ENCODE results near the gene ASB18. TPM values are rescaled to one million over a fixed set of nuclear protein-coding genes. Genes with fewer than 3 reads are reported as not detected.

Gene ASB18
- total and polyA plus RNA-seq, 10 of the 15 experiments (the other 5 are each of a cell fraction or from before 2014, with no cell fraction given) = not detected

DNA sequence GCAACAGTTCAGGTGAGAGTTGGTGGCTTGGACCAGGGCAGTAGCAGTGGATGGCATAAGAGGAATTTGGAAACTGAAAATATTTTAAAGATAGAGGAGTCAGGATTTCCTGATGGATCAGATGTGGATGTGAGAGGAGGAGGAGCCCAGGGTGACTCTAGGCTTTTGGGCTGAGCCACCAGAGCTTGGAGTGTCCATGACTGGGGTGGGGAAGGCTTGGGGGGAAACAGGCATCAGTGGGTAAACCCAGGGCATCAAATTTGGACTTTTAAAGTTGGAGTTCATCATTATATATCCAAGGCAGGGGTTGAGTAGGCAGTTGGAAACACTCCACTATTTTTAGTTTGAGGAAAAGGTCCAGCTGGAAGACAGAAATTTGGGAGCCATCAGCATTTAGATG lies 27.3 kb upstream of the ASB18 start (continued):
- TF ChIP-seq, protein P1, sequence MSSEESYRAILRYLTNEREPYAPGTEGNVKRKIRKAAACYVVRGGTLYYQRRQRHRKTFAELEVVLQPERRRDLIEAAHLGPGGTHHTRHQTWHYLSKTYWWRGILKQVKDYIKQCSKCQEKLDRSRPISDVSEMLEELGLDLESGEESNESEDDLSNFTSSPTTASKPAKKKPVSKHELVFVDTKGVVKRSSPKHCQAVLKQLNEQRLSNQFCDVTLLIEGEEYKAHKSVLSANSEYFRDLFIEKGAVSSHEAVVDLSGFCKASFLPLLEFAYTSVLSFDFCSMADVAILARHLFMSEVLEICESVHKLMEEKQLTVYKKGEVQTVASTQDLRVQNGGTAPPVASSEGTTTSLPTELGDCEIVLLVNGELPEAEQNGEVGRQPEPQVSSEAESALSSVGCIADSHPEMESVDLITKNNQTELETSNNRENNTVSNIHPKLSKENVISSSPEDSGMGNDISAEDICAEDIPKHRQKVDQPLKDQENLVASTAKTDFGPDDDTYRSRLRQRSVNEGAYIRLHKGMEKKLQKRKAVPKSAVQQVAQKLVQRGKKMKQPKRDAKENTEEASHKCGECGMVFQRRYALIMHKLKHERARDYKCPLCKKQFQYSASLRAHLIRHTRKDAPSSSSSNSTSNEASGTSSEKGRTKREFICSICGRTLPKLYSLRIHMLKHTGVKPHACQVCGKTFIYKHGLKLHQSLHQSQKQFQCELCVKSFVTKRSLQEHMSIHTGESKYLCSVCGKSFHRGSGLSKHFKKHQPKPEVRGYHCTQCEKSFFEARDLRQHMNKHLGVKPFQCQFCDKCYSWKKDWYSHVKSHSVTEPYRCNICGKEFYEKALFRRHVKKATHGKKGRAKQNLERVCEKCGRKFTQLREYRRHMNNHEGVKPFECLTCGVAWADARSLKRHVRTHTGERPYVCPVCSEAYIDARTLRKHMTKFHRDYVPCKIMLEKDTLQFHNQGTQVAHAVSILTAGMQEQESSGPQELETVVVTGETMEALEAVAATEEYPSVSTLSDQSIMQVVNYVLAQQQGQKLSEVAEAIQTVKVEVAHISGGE (CRISPR knock-in tag; IDR thresholded peaks at IDR 0.05) = no peak
- TF ChIP-seq FOXK2 (IDR thresholded peaks at IDR 0.05) = no peak
- TF ChIP-seq TAF1 (IDR thresholded peaks at IDR 0.05; ENCODE audit: borderline replicate concordance, low read depth, low read length) = no peak
- TF ChIP-seq, protein P2, sequence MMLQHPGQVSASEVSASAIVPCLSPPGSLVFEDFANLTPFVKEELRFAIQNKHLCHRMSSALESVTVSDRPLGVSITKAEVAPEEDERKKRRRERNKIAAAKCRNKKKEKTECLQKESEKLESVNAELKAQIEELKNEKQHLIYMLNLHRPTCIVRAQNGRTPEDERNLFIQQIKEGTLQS (IDR thresholded peaks at IDR 0.05; ENCODE audit: borderline replicate concordance, extremely low read depth, low read depth, low read length) = no peak
- TF ChIP-seq RELA (IDR thresholded peaks at IDR 0.05; ENCODE audit: borderline replicate concordance, partially characterized antibody) = no peak

DNA sequence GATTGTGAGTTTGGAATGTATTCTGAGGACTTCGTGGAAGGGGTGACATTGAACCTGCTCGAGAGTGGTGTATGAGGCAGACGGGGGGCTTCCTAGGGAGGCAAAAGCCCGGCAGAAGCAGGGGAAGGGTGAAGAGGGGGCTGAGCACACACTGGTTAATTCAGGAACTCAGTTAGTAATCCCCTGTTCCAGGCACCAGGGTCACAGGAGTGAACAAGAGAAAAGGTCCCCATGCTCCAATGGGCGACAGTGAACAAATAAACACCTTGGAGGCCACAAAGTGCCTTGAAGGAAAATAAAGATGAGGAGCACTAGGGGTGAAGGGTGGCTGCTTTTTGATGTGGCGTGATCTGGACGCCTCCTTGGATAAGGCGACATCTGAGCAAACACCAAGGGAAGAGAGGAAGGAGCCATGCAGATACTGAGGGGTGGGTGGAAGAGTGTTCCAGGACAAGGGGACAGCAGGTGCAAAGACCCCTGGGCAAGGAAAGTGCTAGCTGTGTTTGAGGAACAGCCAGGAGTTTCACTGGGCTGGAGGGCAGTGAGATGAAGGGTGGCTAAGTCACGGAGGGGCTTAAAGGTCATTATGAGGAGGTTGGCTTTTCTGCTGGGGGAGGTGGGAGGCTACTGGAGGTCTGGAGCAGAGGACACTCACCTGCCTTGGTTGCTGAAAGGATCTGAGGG lies 26.7 kb upstream of the ASB18 start:
- no peak overlapping the region for H3K4me3 ChIP-seq
- no peak overlapping the region for H3K9ac ChIP-seq (ENCODE audit: control insufficient read depth, insufficient read depth, low read length)
- H3K4me2 ChIP-seq (ENCODE audit: control insufficient read depth, insufficient read depth) = no peak overlapping the region
- no TSS peak for BruUV-seq (replicated peaks)
- no peaks in the 10 kb centered on the region for H3K79me2 ChIP-seq (ENCODE audit: control insufficient read depth, insufficient read depth, low read length)
- POLR2A ChIA-PET = no interaction called here
- RAD21 ChIA-PET (ENCODE audit: unreplicated experiment) = no interaction called here
- ATAC-seq (no peak), DNase-seq (ENCODE audit: low read depth, low spot score) (no peak), FAIRE-seq (no peak)
- H3K4me1 ChIP-seq (ENCODE audit: control insufficient read depth, insufficient read depth, low read length) = no peaks in the 10 kb centered on the region
- intact Hi-C loops (cut with micrococcal nuclease; ENCODE audit: unreplicated experiment) (no loop called here), in situ Hi-C loops (cut with MboI) (no loop called here)
- no peak overlapping the region for H3K27ac ChIP-seq (ENCODE audit: control insufficient read depth, insufficient read depth)
- no peak overlapping the region for H2AFZ ChIP-seq (ENCODE audit: control insufficient read depth, low read depth, low read length)
- H3K27me3 ChIP-seq (replicated peaks in 1 of 2; ENCODE audit: control insufficient read depth in 2 of 2, insufficient read depth in 2 of 2, low read length in 1 of 2) = no peaks in the 10 kb centered on the region; a peak in 1 of 4 replicates
- no peaks in the 10 kb centered on the region for H3K36me3 ChIP-seq (ENCODE audit: control insufficient read depth in 2 of 2, insufficient read depth in 2 of 2, low read length in 1 of 2)
- H4K20me1 ChIP-seq (ENCODE audit: control insufficient read depth, insufficient read depth) = no peaks in the 10 kb centered on the region
- SMC1A ChIA-PET (ENCODE audit: uncharacterized antibody, unreplicated experiment) = no interaction called here
- no peaks in the 10 kb centered on the region for H3K9me3 ChIP-seq (replicated peaks; ENCODE audit: control insufficient read depth, insufficient read depth, low read length)
- WGBS (ENCODE audit: insufficient coverage, insufficient replicate concordance, low lambda C conversion rate, missing lambda C conversion rate) = 12% methylated on average over 9 of the region's 9 CpGs
- CTCF ChIA-PET = interaction anchor here (0.6 kb wide), 1 partner anchor 328 kb away, joined by 4 read pairs; no protein-coding TSS in a partner anchor
- TF ChIP-seq TARDBP (IDR thresholded peaks at IDR 0.05; ENCODE audit: borderline replicate concordance) = no peak
- no peak for TF ChIP-seq FOXK2 (IDR thresholded peaks at IDR 0.05)
- TF ChIP-seq, protein P3, sequence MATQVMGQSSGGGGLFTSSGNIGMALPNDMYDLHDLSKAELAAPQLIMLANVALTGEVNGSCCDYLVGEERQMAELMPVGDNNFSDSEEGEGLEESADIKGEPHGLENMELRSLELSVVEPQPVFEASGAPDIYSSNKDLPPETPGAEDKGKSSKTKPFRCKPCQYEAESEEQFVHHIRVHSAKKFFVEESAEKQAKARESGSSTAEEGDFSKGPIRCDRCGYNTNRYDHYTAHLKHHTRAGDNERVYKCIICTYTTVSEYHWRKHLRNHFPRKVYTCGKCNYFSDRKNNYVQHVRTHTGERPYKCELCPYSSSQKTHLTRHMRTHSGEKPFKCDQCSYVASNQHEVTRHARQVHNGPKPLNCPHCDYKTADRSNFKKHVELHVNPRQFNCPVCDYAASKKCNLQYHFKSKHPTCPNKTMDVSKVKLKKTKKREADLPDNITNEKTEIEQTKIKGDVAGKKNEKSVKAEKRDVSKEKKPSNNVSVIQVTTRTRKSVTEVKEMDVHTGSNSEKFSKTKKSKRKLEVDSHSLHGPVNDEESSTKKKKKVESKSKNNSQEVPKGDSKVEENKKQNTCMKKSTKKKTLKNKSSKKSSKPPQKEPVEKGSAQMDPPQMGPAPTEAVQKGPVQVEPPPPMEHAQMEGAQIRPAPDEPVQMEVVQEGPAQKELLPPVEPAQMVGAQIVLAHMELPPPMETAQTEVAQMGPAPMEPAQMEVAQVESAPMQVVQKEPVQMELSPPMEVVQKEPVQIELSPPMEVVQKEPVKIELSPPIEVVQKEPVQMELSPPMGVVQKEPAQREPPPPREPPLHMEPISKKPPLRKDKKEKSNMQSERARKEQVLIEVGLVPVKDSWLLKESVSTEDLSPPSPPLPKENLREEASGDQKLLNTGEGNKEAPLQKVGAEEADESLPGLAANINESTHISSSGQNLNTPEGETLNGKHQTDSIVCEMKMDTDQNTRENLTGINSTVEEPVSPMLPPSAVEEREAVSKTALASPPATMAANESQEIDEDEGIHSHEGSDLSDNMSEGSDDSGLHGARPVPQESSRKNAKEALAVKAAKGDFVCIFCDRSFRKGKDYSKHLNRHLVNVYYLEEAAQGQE (IDR thresholded peaks at IDR 0.05; ENCODE audit: low read depth, low read length) = no peak
- TF ChIP-seq ATF7 (IDR thresholded peaks at IDR 0.05; ENCODE audit: low read depth) = no peak
- TF ChIP-seq, protein P4, sequence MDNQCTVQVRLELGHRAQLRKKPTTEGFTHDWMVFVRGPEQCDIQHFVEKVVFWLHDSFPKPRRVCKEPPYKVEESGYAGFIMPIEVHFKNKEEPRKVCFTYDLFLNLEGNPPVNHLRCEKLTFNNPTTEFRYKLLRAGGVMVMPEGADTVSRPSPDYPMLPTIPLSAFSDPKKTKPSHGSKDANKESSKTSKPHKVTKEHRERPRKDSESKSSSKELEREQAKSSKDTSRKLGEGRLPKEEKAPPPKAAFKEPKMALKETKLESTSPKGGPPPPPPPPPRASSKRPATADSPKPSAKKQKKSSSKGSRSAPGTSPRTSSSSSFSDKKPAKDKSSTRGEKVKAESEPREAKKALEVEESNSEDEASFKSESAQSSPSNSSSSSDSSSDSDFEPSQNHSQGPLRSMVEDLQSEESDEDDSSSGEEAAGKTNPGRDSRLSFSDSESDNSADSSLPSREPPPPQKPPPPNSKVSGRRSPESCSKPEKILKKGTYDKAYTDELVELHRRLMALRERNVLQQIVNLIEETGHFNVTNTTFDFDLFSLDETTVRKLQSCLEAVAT (IDR thresholded peaks at IDR 0.05) = no peak
- no peak for TF ChIP-seq PAX8 (IDR thresholded peaks at IDR 0.05)
- TF ChIP-seq POU2F2 (IDR thresholded peaks at IDR 0.05; ENCODE audit: borderline replicate concordance, low read depth, low read length) = no peak
- no peak for TF ChIP-seq EP300 (IDR thresholded peaks at IDR 0.05; ENCODE audit: borderline replicate concordance in 1 of 2, control insufficient read depth in 1 of 2, low read depth in 2 of 2, low read length in 2 of 2)
- TF ChIP-seq TBL1XR1 (IDR thresholded peaks at IDR 0.05; ENCODE audit: low read depth, low read length) = no peak

Data from GM12878 (cell line).